Activated T-cell treated with anti-CD3 and anti-CD28 coated beads for 4 hours (primary cell): ENCODE results near the gene CFI.

Experiments used
- DNase-seq: peaks from one replicate; pipeline ENCODE4 v3.0.0-alpha.2; 2020

CFI gene

GRCh38 chr4:109729718-109730618 is 71.8 kb downstream of the CFI start, which contains the start of gene PLA2G12A:
PLA2G12A (minus strand) TSS chr4:109730070; CDS start chr4:109729809, 261 bp downstream.
- peak; percentile 62 for DNase-seq

- DNase-seq, result peak; percentile 23
These were observed 72.6 kb downstream of the CFI start for GRCh38 chr4:109729117-109729717.

- no peak for DNase-seq
These were observed 73.4 kb downstream of the CFI start for GRCh38 chr4:109728385-109728784.

GRCh38 chr4:109723110-109723509 is 78.7 kb downstream of the CFI start:
- no peak for DNase-seq

- DNase-seq, result no peak
These were observed 79.4 kb downstream of the CFI start for GRCh38 chr4:109722357-109722756.

- no peak for DNase-seq
These were observed 80.8 kb downstream of the CFI start for GRCh38 chr4:109721033-109721432.

- DNase-seq, result no peak
These were observed 82.2 kb downstream of the CFI start for GRCh38 chr4:109719604-109720003.

- DNase-seq, result no peak
These were observed 83.0 kb downstream of the CFI start for GRCh38 chr4:109718759-109719158.

GRCh38 chr4:109713500-109713899 is 88.3 kb downstream of the CFI start:
- no peak for DNase-seq

- no peak for DNase-seq
These were observed 92.8 kb downstream of the CFI start for GRCh38 chr4:109708990-109709389.

GRCh38 chr4:109708435-109708834 is 93.4 kb downstream of the CFI start:
- DNase-seq, result no peak

GRCh38 chr4:109703664-109704361 is 98.0 kb downstream of the CFI start:
- DNase-seq, result no peak

GRCh38 chr4:109702950-109703663 is 98.7 kb downstream of the CFI start, which contains the start of gene CASP6:
CASP6 (minus strand) TSS chr4:109703445; CDS start chr4:109703395, 50 bp downstream.
- peak; percentile 61 for DNase-seq

- no peak for DNase-seq
These were observed 100.0 kb downstream of the CFI start for GRCh38 chr4:109701566-109702410.

- no peak for DNase-seq
These were observed 102.1 kb downstream of the CFI start for GRCh38 chr4:109699553-109700225.

GRCh38 chr4:109698656-109699055 is 103.1 kb downstream of the CFI start:
- DNase-seq, result no peak

GRCh38 chr4:109691411-109691920 is 110.3 kb downstream of the CFI start:
- no peak for DNase-seq
